ENCODE results near the gene GZF1. TPM values are rescaled to one million over a fixed set of nuclear protein-coding genes. Genes with fewer than 3 reads are reported as not detected.

Gene GZF1
- total RNA-seq, 1 donor from 2014 or later: 16.6 TPM

DNA sequence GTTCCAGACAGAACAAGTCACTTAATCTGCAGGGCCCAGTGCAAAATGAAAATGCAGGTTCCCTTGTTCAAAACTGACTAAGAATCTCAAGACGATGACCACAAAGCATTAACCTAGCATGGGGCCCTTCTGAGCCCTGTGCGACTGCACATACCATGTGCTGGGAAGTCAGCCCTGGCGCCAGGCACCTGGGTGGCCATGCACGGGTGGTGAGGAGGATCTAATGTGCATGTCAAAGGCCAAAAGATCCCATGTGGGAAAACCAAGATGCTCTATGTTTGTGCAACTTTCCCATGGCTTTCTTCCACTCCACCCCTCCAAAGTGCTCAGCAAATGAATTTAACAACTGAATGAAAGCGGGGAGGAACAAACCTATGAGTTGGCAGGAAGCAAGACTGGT, 44.9 kb upstream of the GZF1 start:
- no peaks in the 10 kb centered on the region for H3K27me3 ChIP-seq (ENCODE audit: control insufficient read depth, insufficient read depth, low read length)
- FAIRE-seq: no peak
- TF ChIP-seq CTCF (IDR thresholded peaks at IDR 0.05; ENCODE audit: insufficient read depth, low read length, severe bottlenecking): no peak
- H3K4me3 ChIP-seq (ENCODE audit: low read depth, low read length): no peak overlapping the region
- no peak for DNase-seq (ENCODE audit: low read depth)
- H3K36me3 ChIP-seq (ENCODE audit: control insufficient read depth, insufficient read depth, low read length): no peaks in the 10 kb centered on the region

DNA sequence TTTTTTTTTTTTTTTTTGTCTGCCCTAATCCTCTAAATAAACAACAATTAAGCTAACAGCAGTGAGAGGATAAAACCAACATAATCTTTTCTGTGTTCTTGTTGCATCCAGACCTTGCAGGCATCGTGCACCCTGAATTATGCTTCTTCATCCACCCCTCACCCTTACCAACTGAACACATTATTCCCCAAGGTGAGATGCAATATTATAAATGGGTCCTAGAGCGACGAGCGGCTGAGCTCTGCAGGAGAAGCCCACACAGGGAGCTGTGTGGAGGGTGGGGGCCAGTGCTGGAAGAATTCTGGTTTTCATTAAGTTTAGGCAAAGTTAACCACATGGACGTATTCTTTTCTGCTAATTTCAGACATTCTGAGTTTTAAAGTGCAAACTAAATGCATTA, 43.6 kb upstream of the GZF1 start:
- Histone ChIP-seq H3K36me3 (ENCODE audit: control insufficient read depth, insufficient read depth, low read length) (no peaks in the 10 kb centered on the region), H3K27me3 (ENCODE audit: control insufficient read depth, insufficient read depth, low read length) (no peaks in the 10 kb centered on the region), H3K4me3 (ENCODE audit: low read depth, low read length) (no peak overlapping the region)
- no peak for TF ChIP-seq CTCF (IDR thresholded peaks at IDR 0.05; ENCODE audit: insufficient read depth, low read length, severe bottlenecking)
- FAIRE-seq (no peak), DNase-seq (ENCODE audit: low read depth) (no peak)

DNA sequence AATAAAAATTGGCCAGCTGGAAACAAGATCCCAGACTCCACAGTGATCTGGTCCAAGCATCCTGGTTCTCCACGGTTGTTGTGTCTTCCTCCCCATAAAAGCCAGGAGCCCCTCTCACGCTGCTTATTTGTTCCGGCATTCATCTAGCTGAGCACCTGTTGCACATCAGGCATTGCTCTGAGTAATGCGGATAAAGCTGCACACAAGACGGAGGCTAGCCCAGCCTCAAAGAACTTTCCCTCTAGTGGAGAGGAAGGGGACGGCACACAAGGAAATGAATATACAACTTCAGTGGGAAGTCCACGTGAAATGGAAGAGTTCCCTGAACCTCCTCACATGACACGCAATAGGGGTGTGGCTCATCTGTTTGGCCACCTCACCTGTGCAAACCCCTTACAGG, 41.7 kb upstream of the GZF1 start:
- no peak overlapping the region for H3K4me3 ChIP-seq (ENCODE audit: low read depth, low read length)
- H3K27me3 ChIP-seq (ENCODE audit: control insufficient read depth, insufficient read depth, low read length): no peaks in the 10 kb centered on the region
- peak; percentile 26 for TF ChIP-seq CTCF (IDR thresholded peaks at IDR 0.05; ENCODE audit: insufficient read depth, low read length, severe bottlenecking)
- FAIRE-seq (peak; percentile 72), DNase-seq (ENCODE audit: low read depth) (peak; percentile 9)
- no peaks in the 10 kb centered on the region for H3K36me3 ChIP-seq (ENCODE audit: control insufficient read depth, insufficient read depth, low read length)

- DNase-seq (ENCODE audit: low read depth) (no peak), FAIRE-seq (no peak)
- no peaks in the 10 kb centered on the region for H3K36me3 ChIP-seq (ENCODE audit: control insufficient read depth, insufficient read depth, low read length)
- H3K4me3 ChIP-seq (ENCODE audit: low read depth, low read length): no peak overlapping the region
- H3K27me3 ChIP-seq (ENCODE audit: control insufficient read depth, insufficient read depth, low read length): no peaks in the 10 kb centered on the region
- TF ChIP-seq CTCF (IDR thresholded peaks at IDR 0.05; ENCODE audit: insufficient read depth, low read length, severe bottlenecking): no peak
Observed at GRCh38 chr20:23325107-23325506, 36.9 kb upstream of the GZF1 start.

DNA sequence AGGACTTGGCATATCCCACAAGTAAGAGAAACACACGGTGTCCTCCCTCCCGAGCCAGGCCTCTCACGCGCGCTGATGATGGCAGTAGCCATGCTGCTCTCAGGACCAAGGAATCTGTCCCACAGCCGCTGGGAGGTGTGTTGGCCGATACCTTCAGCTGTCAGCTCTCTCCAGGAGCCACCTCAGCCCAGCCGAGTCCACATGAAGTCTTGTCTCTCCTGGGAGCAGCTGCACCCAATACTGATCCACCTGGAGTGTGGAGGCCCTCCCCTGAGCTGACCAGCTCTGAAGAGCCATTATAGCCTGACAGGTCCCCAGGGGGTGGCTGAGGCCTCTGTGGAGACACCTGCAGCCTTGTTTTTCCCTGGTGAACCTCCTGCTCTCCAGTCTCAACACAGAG, 35.2 kb upstream of the GZF1 start:
- Histone ChIP-seq H3K4me3 (ENCODE audit: low read depth, low read length) (no peak overlapping the region), H3K36me3 (ENCODE audit: control insufficient read depth, insufficient read depth, low read length) (no peaks in the 10 kb centered on the region), H3K27me3 (ENCODE audit: control insufficient read depth, insufficient read depth, low read length) (no peaks in the 10 kb centered on the region)
- FAIRE-seq: no peak
- no peak for DNase-seq (ENCODE audit: low read depth)
- no peak for TF ChIP-seq CTCF (IDR thresholded peaks at IDR 0.05; ENCODE audit: insufficient read depth, low read length, severe bottlenecking)

GRCh38 chr20:23327617-23328333, 34.2 kb upstream of the GZF1 start:
- no peak for TF ChIP-seq CTCF (IDR thresholded peaks at IDR 0.05; ENCODE audit: insufficient read depth, low read length, severe bottlenecking)
- Histone ChIP-seq H3K36me3 (ENCODE audit: control insufficient read depth, insufficient read depth, low read length) (no peaks in the 10 kb centered on the region), H3K4me3 (ENCODE audit: low read depth, low read length) (no peak overlapping the region), H3K27me3 (ENCODE audit: control insufficient read depth, insufficient read depth, low read length) (no peaks in the 10 kb centered on the region)
- no peak for FAIRE-seq
- DNase-seq (ENCODE audit: low read depth): no peak
